ENCODE data around the gene TMC5. TPM values are rescaled to one million over a fixed set of nuclear protein-coding genes. Genes with fewer than 3 reads are reported as not detected.

The TMC5 gene
- total RNA-seq, 4 donors from 2014 or later, result 0.11 to 5.7 (median 0.67) TPM

DNA sequence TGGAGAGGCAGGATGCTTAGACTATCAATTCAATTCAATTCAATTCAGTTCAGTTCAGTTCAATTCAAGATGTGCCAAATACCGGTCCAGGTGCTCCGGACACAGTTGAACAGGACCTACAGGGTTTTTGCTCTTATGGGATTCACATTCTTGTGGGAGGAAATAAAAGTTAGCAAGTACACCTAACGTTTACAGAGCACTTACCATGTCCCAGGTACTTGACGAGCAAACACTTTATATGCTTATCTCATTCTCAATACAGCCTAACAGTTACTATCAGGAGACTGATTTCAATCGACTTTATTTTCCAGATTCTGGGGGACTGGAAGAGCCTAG, 104.7 kb downstream of the TMC5 start:
- DNase-seq, result no peak
- Histone ChIP-seq H3K9me3 (no peaks in the 10 kb centered on the region), H3K4me1 (peaks cover 11 to 73% (median 22%) of the 10 kb centered on the region in 3 donors), H3K36me3 (peaks cover 0 to 1% (median 0%) of the 10 kb centered on the region in 3 donors), H3K4me3 (peak overlapping the region in 3 of 4 donors; percentile 67 to 91 (median 91)), H3K27me3 (no peaks in the 10 kb centered on the region), H3K27ac (peak overlapping the region; percentile 87 to 94 (median 92))
- 26 to 44% methylated on average over 5 of the region's 5 CpGs for WGBS, 2 donors
- TF ChIP-seq CTCF (IDR thresholded peaks at IDR 0.05) (no peak), POLR2A (IDR thresholded peaks at IDR 0.05) (no peak)
- intact Hi-C loops (cut with DNase I), result no loop called here

GRCh38 chr16:19522760-19523159, 105.1 kb downstream of the TMC5 start:
- intact Hi-C loops (cut with DNase I), result no loop called here
- TF ChIP-seq POLR2A (IDR thresholded peaks at IDR 0.05) (no peak), CTCF (IDR thresholded peaks at IDR 0.05) (no peak)
- H3K27me3 ChIP-seq, result no peaks in the 10 kb centered on the region
- no peak overlapping the region for H3K4me3 ChIP-seq
- peak overlapping the region in 3 of 4 donors; percentile 91 to 94 (median 94) for H3K27ac ChIP-seq
- H3K36me3 ChIP-seq, result peaks cover 0 to under 1% (median 0%) of the 10 kb centered on the region in 3 donors
- no peaks in the 10 kb centered on the region for H3K9me3 ChIP-seq
- peaks cover 11 to 69% (median 22%) of the 10 kb centered on the region in 3 donors for H3K4me1 ChIP-seq
- 88 to 89% methylated on average over 2 of the region's 2 CpGs for WGBS, 2 donors
- no peak for DNase-seq

GRCh38 chr16:19523184-19523558, 105.5 kb downstream of the TMC5 start:
- 61 to 74% methylated on average over 13 to 14 of the region's 18 CpGs for WGBS, 2 donors
- no peak for DNase-seq
- Histone ChIP-seq H3K27ac (no peak overlapping the region), H3K4me1 (peaks cover 11 to 65% (median 22%) of the 10 kb centered on the region in 3 donors), H3K9me3 (no peaks in the 10 kb centered on the region), H3K27me3 (no peaks in the 10 kb centered on the region), H3K4me3 (peak overlapping the region in 3 of 4 donors; percentile 89 to 99 (median 91)), H3K36me3 (peaks cover 0 to 4% (median 0%) of the 10 kb centered on the region in 3 donors)
- TF ChIP-seq CTCF (IDR thresholded peaks at IDR 0.05) (no peak), POLR2A (IDR thresholded peaks at IDR 0.05) (no peak)
- intact Hi-C loops (cut with DNase I), result no loop called here

DNA sequence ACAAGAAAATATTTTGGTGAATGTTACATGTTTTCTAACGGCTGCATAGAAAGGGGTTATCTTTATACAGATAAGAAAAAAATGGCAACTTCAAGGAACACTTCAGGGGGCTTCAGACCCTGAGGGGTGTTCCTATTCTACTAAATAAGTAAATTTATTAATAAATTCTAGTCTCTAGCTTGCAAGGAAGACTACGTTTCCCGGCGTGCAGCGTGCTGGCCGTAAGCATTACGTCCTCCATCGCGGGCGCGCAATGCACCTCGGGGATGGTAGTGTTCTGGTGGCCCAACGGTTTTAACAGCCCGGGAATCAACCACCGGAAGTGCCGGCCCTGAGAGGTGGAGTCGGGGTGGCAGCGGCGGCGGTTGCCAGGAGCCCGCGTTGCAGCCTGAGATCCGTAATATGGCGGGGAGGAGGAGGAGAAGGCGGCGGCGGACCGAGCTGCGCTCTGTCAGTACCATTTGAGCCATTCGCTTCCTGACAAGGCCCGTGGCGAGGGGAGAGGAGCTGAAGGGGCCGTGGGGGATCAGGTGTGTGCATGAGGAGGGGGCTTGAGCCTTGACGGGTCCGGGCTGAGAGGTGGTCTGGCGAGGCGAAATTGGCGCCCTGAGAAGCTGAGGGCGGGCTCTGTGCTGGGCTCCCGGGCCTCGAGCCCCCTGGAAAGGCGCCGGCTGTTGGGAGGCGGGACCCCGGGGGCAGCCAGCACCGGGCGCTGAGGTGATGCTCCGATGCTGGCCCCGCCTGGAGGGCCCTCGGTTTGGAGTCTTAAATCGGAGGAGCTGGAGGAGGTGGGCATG, 106.1 kb downstream of the TMC5 start, which contains the start of gene CCP110:
Gene CCP110, plus strand, starts transcription at position 384 of the 797 bp plus-strand sequence. CDS start 3,940 bp downstream, outside the sequence.
- Histone ChIP-seq H3K4me1 (peaks cover 11 to 59% (median 22%) of the 10 kb centered on the region in 3 donors), H3K4me3 (peak within 1 kb of the TSS; percentile 63 to 99 (median 90)), H3K27me3 (no peaks in the 10 kb centered on the region), H3K36me3 (peaks cover 0 to 10% (median 0%) of the 10 kb centered on the region in 3 donors), H3K27ac (peak within 1 kb of the TSS; percentile 71 to 85 (median 80)), H3K9me3 (no peaks in the 10 kb centered on the region)
- DNase-seq, result peak; percentile 90
- TF ChIP-seq POLR2A (IDR thresholded peaks at IDR 0.05), result peak in 3 of 4 donors; percentile 64 to 69 (median 67)
- TF ChIP-seq CTCF (IDR thresholded peaks at IDR 0.05), result peak in 1 of 6 experiments; percentile 6
- WGBS, 2 donors, result 2 to 6% methylated on average over 2 to 19 of the region's 51 CpGs
- intact Hi-C loops (cut with DNase I), result no loop called here

- Histone ChIP-seq H3K9me3 (no peaks in the 10 kb centered on the region), H3K4me1 (peaks cover 11 to 54% (median 22%) of the 10 kb centered on the region in 3 donors), H3K27me3 (no peaks in the 10 kb centered on the region), H3K27ac (peak overlapping the region; percentile 71 to 85 (median 80)), H3K36me3 (peaks cover 0 to 15% (median 0%) of the 10 kb centered on the region in 3 donors), H3K4me3 (peak overlapping the region; percentile 63 to 99 (median 90))
- no peak for DNase-seq
- WGBS, 2 donors, result 0% methylated on average over 5 to 7 of the region's 11 CpGs
- intact Hi-C loops (cut with DNase I), result no loop called here
- TF ChIP-seq POLR2A (IDR thresholded peaks at IDR 0.05) (no peak), CTCF (IDR thresholded peaks at IDR 0.05) (no peak)
Observed at GRCh38 chr16:19524356-19524615, 106.6 kb downstream of the TMC5 start.

Measured in esophagus squamous epithelium (tissue), 5 donors.